Measurements from ENCODE around the gene CLTCL1.
A peak's percentile ranks its signal among the peaks of the same experiment; 100 is the strongest.

Gene CLTCL1

GRCh38 chr22:19147195-19147780 lies 144.2 kb downstream of the CLTCL1 start:
- Histone ChIP-seq H3K27me3 (ENCODE audit: control insufficient read depth in 1 of 2, insufficient read depth in 2 of 2, low read length in 2 of 2) (peaks cover 28% of the 10 kb centered on the region in 2 donors), H3K36me3 (ENCODE audit: control insufficient read depth in 2 of 2, insufficient read depth in 2 of 2, low read length in 2 of 2) (peaks cover 2 to 4% of the 10 kb centered on the region in 2 donors), H3K4me3 (ENCODE audit: low read length in 2 of 2) (no peak overlapping the region), H3K9me3 (ENCODE audit: control insufficient read depth in 2 of 2, low read length in 2 of 2) (no peaks in the 10 kb centered on the region), H3K9ac (ENCODE audit: low read length in 2 of 2) (no peak overlapping the region), H3K27ac (ENCODE audit: low read length) (no peak overlapping the region), H3K4me1 (ENCODE audit: control insufficient read depth, insufficient read depth, low read length) (peaks cover 11% of the 10 kb centered on the region)

- Histone ChIP-seq H3K9ac (ENCODE audit: low read length in 2 of 2) (no peak overlapping the region), H3K27ac (ENCODE audit: low read length) (no peak overlapping the region), H3K4me3 (ENCODE audit: low read length in 2 of 2) (no peak overlapping the region), H3K27me3 (ENCODE audit: control insufficient read depth in 1 of 2, insufficient read depth in 2 of 2, low read length in 2 of 2) (peaks cover 20 to 21% of the 10 kb centered on the region in 2 donors), H3K36me3 (ENCODE audit: control insufficient read depth in 2 of 2, insufficient read depth in 2 of 2, low read length in 2 of 2) (peaks cover 8 to 9% of the 10 kb centered on the region in 2 donors), H3K9me3 (ENCODE audit: control insufficient read depth in 2 of 2, low read length in 2 of 2) (no peaks in the 10 kb centered on the region), H3K4me1 (ENCODE audit: control insufficient read depth, insufficient read depth, low read length) (peaks cover 14% of the 10 kb centered on the region)
These were observed 145.1 kb downstream of the CLTCL1 start for GRCh38 chr22:19146215-19146968.

DNA sequence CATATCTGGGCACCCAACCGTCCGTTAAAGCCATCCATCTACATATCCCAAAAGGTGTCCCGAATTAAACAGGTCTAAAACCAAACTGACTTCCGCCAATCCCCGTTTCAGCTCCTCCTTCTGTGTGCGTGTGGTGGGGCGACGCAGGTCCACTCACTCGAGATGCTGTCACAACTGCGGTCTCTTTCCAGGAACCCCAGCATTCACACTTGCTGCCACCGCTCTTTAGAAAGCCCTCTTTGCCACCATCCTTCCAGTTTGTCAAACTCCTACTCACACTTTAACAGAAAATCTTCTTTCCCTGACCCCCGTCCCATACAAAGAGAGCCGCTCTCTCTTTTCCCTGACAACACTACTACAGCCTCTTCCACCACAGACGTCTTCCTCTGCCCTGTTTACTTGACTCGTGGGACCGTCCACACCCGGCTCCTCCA lies 147.5 kb downstream of the CLTCL1 start:
- no peaks in the 10 kb centered on the region for H3K9me3 ChIP-seq (ENCODE audit: control insufficient read depth in 2 of 2, low read length in 2 of 2)
- peaks cover 4 to 9% of the 10 kb centered on the region in 2 donors for H3K27me3 ChIP-seq (ENCODE audit: control insufficient read depth in 1 of 2, insufficient read depth in 2 of 2, low read length in 2 of 2)
- H3K9ac ChIP-seq (ENCODE audit: low read length in 2 of 2): peak overlapping the region; percentile 83 to 95
- peaks cover 31 to 33% of the 10 kb centered on the region in 2 donors for H3K36me3 ChIP-seq (ENCODE audit: control insufficient read depth in 2 of 2, insufficient read depth in 2 of 2, low read length in 2 of 2)
- peak overlapping the region; percentile 75 for H3K27ac ChIP-seq (ENCODE audit: low read length)
- H3K4me1 ChIP-seq (ENCODE audit: control insufficient read depth, insufficient read depth, low read length): peaks cover 14% of the 10 kb centered on the region
- peak overlapping the region; percentile 92 to 98 for H3K4me3 ChIP-seq (ENCODE audit: low read length in 2 of 2)

DNA sequence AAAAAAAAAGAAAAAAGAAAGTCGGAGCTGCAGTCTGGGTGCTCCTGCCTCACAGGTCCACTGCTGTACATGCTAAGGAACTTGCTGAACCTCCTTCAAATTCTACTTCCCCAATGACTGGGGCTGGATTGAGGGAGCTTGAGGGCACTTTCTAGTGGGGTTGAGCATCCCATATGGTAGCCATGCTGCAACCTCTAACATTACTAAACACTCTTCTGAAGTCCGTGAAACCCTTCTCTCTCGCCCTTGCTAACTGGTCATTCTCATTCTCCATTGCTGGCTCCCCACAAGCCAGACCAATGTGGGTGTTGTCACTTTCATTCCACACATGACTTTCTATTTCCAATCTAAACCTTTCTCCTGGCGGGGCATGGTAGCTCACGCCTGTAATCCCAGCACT lies 148.3 kb downstream of the CLTCL1 start:
- Histone ChIP-seq H3K9me3 (ENCODE audit: control insufficient read depth in 2 of 2, low read length in 2 of 2) (no peaks in the 10 kb centered on the region), H3K4me1 (ENCODE audit: control insufficient read depth, insufficient read depth, low read length) (peaks cover 14% of the 10 kb centered on the region), H3K27me3 (ENCODE audit: control insufficient read depth in 1 of 2, insufficient read depth in 2 of 2, low read length in 2 of 2) (peaks cover 0 to 2% of the 10 kb centered on the region in 2 donors), H3K9ac (ENCODE audit: low read length in 2 of 2) (no peak overlapping the region), H3K36me3 (ENCODE audit: control insufficient read depth in 2 of 2, insufficient read depth in 2 of 2, low read length in 2 of 2) (peaks cover 39% of the 10 kb centered on the region in 2 donors), H3K27ac (ENCODE audit: low read length) (no peak overlapping the region), H3K4me3 (ENCODE audit: low read length in 2 of 2) (peak overlapping the region in 1 of 2 donors; percentile 98)

DNA sequence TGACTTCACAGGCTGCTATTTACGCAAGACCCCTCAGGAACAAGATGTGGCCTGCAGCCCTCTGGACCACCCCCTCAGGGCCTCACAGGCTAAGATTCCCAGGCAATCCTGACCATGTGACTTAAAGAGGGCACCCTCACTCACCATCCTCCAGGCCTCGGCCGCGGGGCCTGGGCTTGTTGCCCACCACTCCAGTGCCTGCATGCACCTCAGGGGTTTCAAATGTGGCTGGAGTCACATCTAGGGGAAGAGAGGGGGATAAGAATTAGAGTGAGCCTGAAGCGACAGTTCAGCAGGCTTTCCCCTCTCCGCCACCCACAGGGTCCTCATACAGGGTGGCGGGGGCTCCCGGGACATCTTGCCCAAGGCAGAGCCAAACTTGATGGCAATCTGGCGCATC lies 149.1 kb downstream of the CLTCL1 start:
- H3K36me3 ChIP-seq (ENCODE audit: control insufficient read depth in 2 of 2, insufficient read depth in 2 of 2, low read length in 2 of 2): peaks cover 45 to 48% of the 10 kb centered on the region in 2 donors
- peaks cover 0 to under 1% of the 10 kb centered on the region in 2 donors for H3K27me3 ChIP-seq (ENCODE audit: control insufficient read depth in 1 of 2, insufficient read depth in 2 of 2, low read length in 2 of 2)
- no peak overlapping the region for H3K9ac ChIP-seq (ENCODE audit: low read length in 2 of 2)

DNA sequence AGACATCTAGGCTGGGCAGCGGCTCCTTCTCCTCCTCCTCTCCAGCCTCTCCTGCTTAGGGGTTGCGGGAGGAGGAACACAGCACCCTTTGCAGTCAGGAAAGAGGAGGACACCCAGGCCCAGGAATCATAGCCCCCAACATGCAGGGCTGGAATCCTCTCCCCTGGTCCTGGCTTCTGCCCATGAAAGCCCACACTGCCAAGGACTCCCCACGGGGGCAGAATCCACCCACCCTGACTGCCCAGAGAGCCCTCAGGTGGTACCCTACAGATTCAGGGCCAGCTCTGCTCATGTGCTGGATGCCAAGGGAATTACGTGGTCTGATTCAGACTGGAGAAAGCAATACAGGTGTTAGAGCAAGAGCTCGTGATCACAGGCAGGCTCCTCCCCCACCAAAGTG lies 151.5 kb downstream of the CLTCL1 start:
- Histone ChIP-seq H3K9me3 (ENCODE audit: control insufficient read depth in 2 of 2, low read length in 2 of 2) (no peaks in the 10 kb centered on the region), H3K36me3 (ENCODE audit: control insufficient read depth in 2 of 2, insufficient read depth in 2 of 2, low read length in 2 of 2) (peaks cover 53 to 64% of the 10 kb centered on the region in 2 donors), H3K27ac (ENCODE audit: low read length) (no peak overlapping the region), H3K27me3 (ENCODE audit: control insufficient read depth in 1 of 2, insufficient read depth in 2 of 2, low read length in 2 of 2) (no peaks in the 10 kb centered on the region), H3K9ac (ENCODE audit: low read length in 2 of 2) (no peak overlapping the region), H3K4me1 (ENCODE audit: control insufficient read depth, insufficient read depth, low read length) (peaks cover 14% of the 10 kb centered on the region), H3K4me3 (ENCODE audit: low read length in 2 of 2) (no peak overlapping the region)

More for the DNA sequence above, 149.1 kb downstream of the CLTCL1 start:
- H3K4me3 ChIP-seq (ENCODE audit: low read length in 2 of 2): no peak overlapping the region
- no peaks in the 10 kb centered on the region for H3K9me3 ChIP-seq (ENCODE audit: control insufficient read depth in 2 of 2, low read length in 2 of 2)
- no peak overlapping the region for H3K27ac ChIP-seq (ENCODE audit: low read length)
- peaks cover 14% of the 10 kb centered on the region for H3K4me1 ChIP-seq (ENCODE audit: control insufficient read depth, insufficient read depth, low read length)

DNA sequence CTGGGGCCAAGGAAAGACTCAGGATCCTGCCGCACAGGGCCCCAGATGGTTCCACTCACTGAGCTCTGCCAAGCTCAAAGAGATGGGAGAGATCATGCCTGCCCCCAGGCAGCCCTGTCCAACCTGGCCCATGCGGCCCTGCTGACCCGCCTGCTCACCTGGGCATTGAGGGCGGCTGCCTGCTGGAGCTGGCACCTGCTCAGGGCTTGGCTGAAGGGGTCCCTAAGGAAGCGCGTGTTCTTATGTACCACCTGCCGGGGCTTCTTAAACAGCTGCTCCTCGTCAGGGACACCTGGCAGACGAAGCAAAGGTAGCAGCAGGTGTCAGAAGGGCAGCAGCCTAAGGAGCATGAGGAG lies 152.5 kb downstream of the CLTCL1 start:
- Histone ChIP-seq H3K36me3 (ENCODE audit: control insufficient read depth in 2 of 2, insufficient read depth in 2 of 2, low read length in 2 of 2) (peaks cover 60 to 73% of the 10 kb centered on the region in 2 donors), H3K27me3 (ENCODE audit: control insufficient read depth in 1 of 2, insufficient read depth in 2 of 2, low read length in 2 of 2) (no peaks in the 10 kb centered on the region), H3K9ac (ENCODE audit: low read length in 2 of 2) (no peak overlapping the region), H3K9me3 (ENCODE audit: control insufficient read depth in 2 of 2, low read length in 2 of 2) (no peaks in the 10 kb centered on the region), H3K4me1 (ENCODE audit: control insufficient read depth, insufficient read depth, low read length) (peaks cover 14% of the 10 kb centered on the region), H3K27ac (ENCODE audit: low read length) (no peak overlapping the region), H3K4me3 (ENCODE audit: low read length in 2 of 2) (no peak overlapping the region)

DNA sequence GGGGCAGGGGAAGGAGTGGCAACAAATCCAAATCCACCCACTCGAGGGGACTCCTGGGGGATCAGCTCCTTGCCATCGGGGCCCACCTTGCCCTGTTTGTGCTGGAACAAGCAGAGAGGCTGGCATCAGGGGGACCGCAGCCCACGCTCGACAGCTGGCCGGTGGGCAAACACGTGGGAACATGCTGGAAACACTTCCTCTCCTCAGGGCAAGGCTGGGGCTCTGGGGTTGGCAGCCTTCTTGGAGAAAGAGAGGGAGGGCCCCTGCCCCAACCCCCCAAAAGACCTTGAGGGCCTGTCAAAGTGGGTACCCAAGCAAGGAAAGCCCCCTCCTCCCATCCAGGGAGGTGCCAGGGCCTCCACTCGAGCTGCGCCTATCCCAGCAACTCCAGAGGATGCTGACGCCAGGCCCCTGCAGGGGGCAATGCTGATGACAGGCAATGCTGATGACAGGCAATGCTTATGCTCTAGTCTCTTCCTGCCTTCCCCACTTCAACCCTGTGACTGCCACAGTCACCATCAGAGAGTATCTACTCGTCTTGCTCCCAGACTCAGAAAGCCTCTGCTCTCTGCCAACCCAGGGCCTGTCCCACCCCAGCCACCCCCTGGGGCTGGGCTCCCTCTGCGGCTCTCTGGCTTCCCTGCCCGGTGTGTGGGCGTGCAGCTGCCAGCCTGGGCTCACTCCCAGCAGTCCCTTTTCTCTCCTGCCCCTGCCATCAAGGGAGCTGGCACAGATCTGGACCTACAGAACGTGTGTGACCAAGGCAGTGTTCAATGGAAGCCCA lies 153.1 kb downstream of the CLTCL1 start:
- peaks cover 9% of the 10 kb centered on the region for H3K4me1 ChIP-seq (ENCODE audit: control insufficient read depth, insufficient read depth, low read length)
- H3K4me3 ChIP-seq (ENCODE audit: low read length in 2 of 2): no peak overlapping the region
- no peaks in the 10 kb centered on the region for H3K27me3 ChIP-seq (ENCODE audit: control insufficient read depth in 1 of 2, insufficient read depth in 2 of 2, low read length in 2 of 2)
- H3K36me3 ChIP-seq (ENCODE audit: control insufficient read depth in 2 of 2, insufficient read depth in 2 of 2, low read length in 2 of 2): peaks cover 66 to 77% of the 10 kb centered on the region in 2 donors
- no peak overlapping the region for H3K9ac ChIP-seq (ENCODE audit: low read length in 2 of 2)
- no peak overlapping the region for H3K27ac ChIP-seq (ENCODE audit: low read length)
- H3K9me3 ChIP-seq (ENCODE audit: control insufficient read depth in 2 of 2, low read length in 2 of 2): no peaks in the 10 kb centered on the region

DNA sequence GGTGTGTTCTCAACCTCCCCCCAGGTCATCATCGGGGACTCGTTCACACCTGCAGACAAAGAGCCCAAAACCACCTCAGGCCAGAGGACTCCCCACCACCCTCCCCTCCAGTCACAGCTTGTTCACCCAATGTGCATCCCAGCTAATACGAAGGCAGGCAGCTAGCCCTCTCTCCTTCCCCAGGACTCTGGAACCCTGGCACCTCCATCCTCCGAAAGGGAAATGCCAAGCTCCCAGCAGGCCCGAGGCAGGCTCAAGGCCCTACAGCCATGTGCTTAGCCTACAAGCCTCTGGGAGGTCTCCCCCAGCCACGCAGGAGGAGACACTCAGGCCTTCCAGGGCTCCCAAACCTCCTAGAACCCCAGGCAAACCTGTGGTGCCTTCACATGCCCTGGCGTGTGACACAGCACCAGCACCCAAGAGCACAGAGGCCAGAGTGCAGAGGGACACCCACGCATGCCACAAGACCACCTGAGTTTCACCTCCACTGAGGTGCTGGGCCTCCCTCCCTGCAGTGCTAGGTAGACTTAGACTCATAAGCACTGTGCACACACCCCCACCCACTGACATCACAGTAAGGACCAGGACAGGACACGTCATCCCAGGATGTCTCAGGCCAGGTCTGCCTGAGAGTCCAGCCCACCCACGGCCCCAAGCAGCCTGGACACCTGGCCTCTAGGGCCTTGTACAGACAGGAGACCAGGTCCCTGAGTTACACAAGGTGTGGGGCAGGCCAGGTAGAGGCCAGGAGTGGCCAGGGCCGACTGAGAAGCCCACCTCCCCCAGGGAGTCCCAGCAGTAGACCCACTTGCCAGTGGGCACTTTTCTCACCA lies 153.9 kb downstream of the CLTCL1 start:
- no peaks in the 10 kb centered on the region for H3K9me3 ChIP-seq (ENCODE audit: control insufficient read depth in 2 of 2, low read length in 2 of 2)
- no peak overlapping the region for H3K4me3 ChIP-seq (ENCODE audit: low read length in 2 of 2)
- H3K9ac ChIP-seq (ENCODE audit: low read length in 2 of 2): no peak overlapping the region
- peaks cover 5% of the 10 kb centered on the region for H3K4me1 ChIP-seq (ENCODE audit: control insufficient read depth, insufficient read depth, low read length)
- H3K36me3 ChIP-seq (ENCODE audit: control insufficient read depth in 2 of 2, insufficient read depth in 2 of 2, low read length in 2 of 2): peaks cover 71 to 80% of the 10 kb centered on the region in 2 donors
- H3K27me3 ChIP-seq (ENCODE audit: control insufficient read depth in 1 of 2, insufficient read depth in 2 of 2, low read length in 2 of 2): no peaks in the 10 kb centered on the region
- no peak overlapping the region for H3K27ac ChIP-seq (ENCODE audit: low read length)

DNA sequence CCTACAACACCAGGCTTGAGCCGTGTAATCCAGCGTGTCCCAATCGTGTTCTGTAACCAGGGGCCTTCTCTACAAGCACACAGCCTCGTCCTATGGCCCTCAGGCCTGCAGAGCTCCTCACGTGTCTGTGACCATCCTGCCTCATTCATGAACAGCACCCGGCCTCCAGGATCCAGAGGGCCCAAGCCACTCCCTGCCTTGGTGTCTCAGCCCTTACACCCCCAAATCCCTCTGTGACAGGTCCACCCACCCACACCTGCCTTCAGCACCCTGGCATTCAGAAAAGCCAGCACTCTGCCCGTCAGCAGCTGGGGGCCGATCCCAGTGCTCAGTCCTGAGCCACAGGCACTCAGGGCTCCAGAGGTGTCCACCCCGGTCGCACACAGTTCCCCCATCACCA lies 154.6 kb downstream of the CLTCL1 start:
- H3K4me3 ChIP-seq (ENCODE audit: low read length in 2 of 2): no peak overlapping the region
- H3K36me3 ChIP-seq (ENCODE audit: control insufficient read depth in 2 of 2, insufficient read depth in 2 of 2, low read length in 2 of 2): peaks cover 67 to 77% of the 10 kb centered on the region in 2 donors
- H3K9ac ChIP-seq (ENCODE audit: low read length in 2 of 2): no peak overlapping the region
- H3K9me3 ChIP-seq (ENCODE audit: control insufficient read depth in 2 of 2, low read length in 2 of 2): no peaks in the 10 kb centered on the region
- H3K4me1 ChIP-seq (ENCODE audit: control insufficient read depth, insufficient read depth, low read length): no peaks in the 10 kb centered on the region
- no peaks in the 10 kb centered on the region for H3K27me3 ChIP-seq (ENCODE audit: control insufficient read depth in 1 of 2, insufficient read depth in 2 of 2, low read length in 2 of 2)
- no peak overlapping the region for H3K27ac ChIP-seq (ENCODE audit: low read length)
